ENCODE data around the gene XPOT. TPM values are rescaled to one million over a fixed set of nuclear protein-coding genes. Genes with fewer than 3 reads are reported as not detected.

XPOT gene
- total RNA-seq, 3 donors from 2014 or later, result 41.0 to 71.0 (median 52.7) TPM

GRCh38 chr12:64473176-64473575 is 69.0 kb downstream of the XPOT start:
- DNase-seq (ENCODE audit: low spot score in 2 of 2), result no peak
- Histone ChIP-seq H3K4me3 (no peak overlapping the region), H3K36me3 (peaks cover 5% of the 10 kb centered on the region), H3K27ac (no peak overlapping the region), H3K9me3 (peaks cover 0 to 6% of the 10 kb centered on the region in 2 donors), H3K4me1 (no peaks in the 10 kb centered on the region), H3K27me3 (no peaks in the 10 kb centered on the region)
- TF ChIP-seq CTCF (IDR thresholded peaks at IDR 0.05) (no peak), POLR2AphosphoS5 (IDR thresholded peaks at IDR 0.05) (no peak), POLR2A (IDR thresholded peaks at IDR 0.05) (no peak)
- intact Hi-C loops (cut with DNase I; ENCODE audit: low total_unique reads), result no loop called here

- H3K9me3 ChIP-seq, result peaks cover 0 to 6% of the 10 kb centered on the region in 2 donors
- intact Hi-C loops (cut with DNase I; ENCODE audit: low total_unique reads), result no loop called here
- no peak overlapping the region for H3K27ac ChIP-seq
- no peak for DNase-seq (ENCODE audit: low spot score in 2 of 2)
- H3K36me3 ChIP-seq, result peaks cover 5% of the 10 kb centered on the region
- H3K4me1 ChIP-seq, result no peaks in the 10 kb centered on the region
- H3K4me3 ChIP-seq, result no peak overlapping the region
- no peaks in the 10 kb centered on the region for H3K27me3 ChIP-seq
- TF ChIP-seq POLR2AphosphoS5 (IDR thresholded peaks at IDR 0.05) (no peak), POLR2A (IDR thresholded peaks at IDR 0.05) (no peak), CTCF (IDR thresholded peaks at IDR 0.05) (no peak)
Measured at GRCh38 chr12:64475518-64475917, 71.3 kb downstream of the XPOT start.

DNA sequence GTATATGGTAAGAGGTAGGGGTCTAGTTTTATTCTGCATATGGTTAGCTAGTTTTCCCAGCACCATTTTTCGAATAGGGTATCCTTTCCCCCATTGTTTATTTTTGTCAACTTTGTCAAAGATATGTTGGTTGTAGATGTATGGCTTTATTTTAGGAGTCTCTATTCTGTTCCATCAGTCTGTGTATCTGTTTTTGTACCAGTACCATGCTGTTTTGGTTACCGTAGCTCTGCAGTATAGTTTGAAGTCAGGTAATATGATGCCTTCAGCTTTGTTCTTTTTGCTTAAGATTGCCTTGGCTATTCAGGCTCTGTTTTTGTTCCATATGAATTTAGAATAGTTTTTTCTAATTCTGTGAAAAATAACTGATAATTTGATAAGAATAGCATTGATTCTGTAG is 72.7 kb downstream of the XPOT start:
- H3K4me1 ChIP-seq, result no peaks in the 10 kb centered on the region
- DNase-seq (ENCODE audit: low spot score in 2 of 2), result no peak
- intact Hi-C loops (cut with DNase I; ENCODE audit: low total_unique reads), result no loop called here
- no peaks in the 10 kb centered on the region for H3K27me3 ChIP-seq
- no peak overlapping the region for H3K4me3 ChIP-seq
- TF ChIP-seq POLR2AphosphoS5 (IDR thresholded peaks at IDR 0.05), result no peak
- TF ChIP-seq CTCF (IDR thresholded peaks at IDR 0.05), result no peak
- TF ChIP-seq POLR2A (IDR thresholded peaks at IDR 0.05), result no peak
- peaks cover 0 to 6% of the 10 kb centered on the region in 2 donors for H3K9me3 ChIP-seq
- no peak overlapping the region for H3K27ac ChIP-seq
- H3K36me3 ChIP-seq, result peaks cover 5% of the 10 kb centered on the region

GRCh38 chr12:64478661-64479060 is 74.5 kb downstream of the XPOT start:
- Histone ChIP-seq H3K9me3 (peaks cover 0 to 6% of the 10 kb centered on the region in 2 donors), H3K27me3 (no peaks in the 10 kb centered on the region), H3K4me1 (no peaks in the 10 kb centered on the region), H3K36me3 (peaks cover 5% of the 10 kb centered on the region), H3K27ac (no peak overlapping the region), H3K4me3 (no peak overlapping the region)
- no peak for DNase-seq (ENCODE audit: low spot score in 2 of 2)
- TF ChIP-seq POLR2A (IDR thresholded peaks at IDR 0.05) (no peak), CTCF (IDR thresholded peaks at IDR 0.05) (no peak), POLR2AphosphoS5 (IDR thresholded peaks at IDR 0.05) (no peak)
- intact Hi-C loops (cut with DNase I; ENCODE audit: low total_unique reads), result no loop called here

DNA sequence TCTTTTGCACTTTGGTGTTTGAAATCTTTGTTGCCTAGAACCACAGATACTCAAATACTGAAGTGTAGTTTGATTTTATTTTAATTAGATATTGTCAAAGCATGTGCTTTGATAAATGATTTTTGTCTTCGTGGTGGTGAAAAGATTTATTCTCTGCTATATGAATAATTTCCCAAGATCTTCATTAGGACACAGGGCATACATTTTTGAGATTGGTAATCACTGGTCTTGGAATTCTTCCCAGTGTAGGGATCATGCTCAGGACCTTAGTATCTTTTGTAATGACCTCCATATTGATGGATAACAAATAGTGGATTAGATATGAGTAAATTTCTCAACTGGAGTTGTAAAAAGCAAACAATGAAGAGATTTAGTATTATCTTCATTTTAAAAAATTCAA is 76.0 kb downstream of the XPOT start:
- Histone ChIP-seq H3K27me3 (no peaks in the 10 kb centered on the region), H3K4me1 (no peaks in the 10 kb centered on the region), H3K4me3 (no peak overlapping the region), H3K9me3 (peaks cover 0 to 6% of the 10 kb centered on the region in 2 donors), H3K27ac (no peak overlapping the region), H3K36me3 (peaks cover 6% of the 10 kb centered on the region)
- no peak for DNase-seq (ENCODE audit: low spot score in 2 of 2)
- TF ChIP-seq CTCF (IDR thresholded peaks at IDR 0.05) (no peak), POLR2AphosphoS5 (IDR thresholded peaks at IDR 0.05) (no peak), POLR2A (IDR thresholded peaks at IDR 0.05) (no peak)
- intact Hi-C loops (cut with DNase I; ENCODE audit: low total_unique reads), result no loop called here
